Transverse colon (tissue), 4 donors: ENCODE data around the gene AICDA. TPM values are rescaled to one million over a fixed set of nuclear protein-coding genes. Genes with fewer than 3 reads are reported as not detected.

Experiments used
- DNase-seq: peaks from one replicate; pipeline ENCODE4 v3.0.0-alpha.2; 2019
- H3K27ac ChIP-seq, 4 donors: fragments of 200-600 bp; sonication (generic); 2 replicates each; pipeline ENCODE4 v1.5.1; 2016 to 2018; ENCODE audit warnings: inconsistent platforms in 4 of 4
- H3K27me3 ChIP-seq: fragments of 200-600 bp; sonication (generic); 2 replicates; pipeline ENCODE4 v1.5.1; 2017; ENCODE audit warnings: inconsistent platforms
- H3K36me3 ChIP-seq, 4 donors: fragments of 200-600 bp; sonication (generic); 2 replicates each; pipeline ENCODE4 v1.5.1; 2017 to 2019; ENCODE audit warnings: inconsistent platforms in 4 of 4
- H3K4me1 ChIP-seq, 4 donors: fragments of 200-600 bp; sonication (generic); 2 replicates each; pipeline ENCODE4 v1.5.1; 2017 to 2020; ENCODE audit warnings: inconsistent platforms in 4 of 4
- H3K4me3 ChIP-seq, 4 donors: fragments of 200-600 bp; sonication (generic); 1 replicate in 1 of 4; 2 replicates in 3 of 4; pipeline versions ENCODE4 v1.5.1 to v1.6.1; 2017 to 2019; ENCODE audit warnings: inconsistent platforms in 4 of 4
- H3K9me3 ChIP-seq, 2 donors: fragments of 200-600 bp; sonication (generic); 2 replicates each; pipeline ENCODE4 v1.5.1; 2017 to 2019; ENCODE audit warnings: inconsistent platforms in 2 of 2
- CTCF ChIP-seq, 5 experiments: fragments of 200-600 bp in 3 of 5; fragments of 450-650 bp in 2 of 5; sonication (generic) in 3 of 5; IDR thresholded peaks; 1 replicate in 2 of 5; 2 replicates in 3 of 5; pipeline ENCODE4 v1.5.1; 2016 to 2017; ENCODE audit warnings: antibody characterized with exemption in 5 of 5, inconsistent platforms in 3 of 5, mild to moderate bottlenecking in 2 of 5, moderate library complexity in 1 of 5
- EP300 ChIP-seq: sonication (generic); formaldehyde crosslinking; IDR thresholded peaks from one replicate; pipeline ENCODE4 v1.6.1; 2017; ENCODE audit warnings: antibody characterized with exemption, low read depth
- POLR2A ChIP-seq: fragments of 450-650 bp; IDR thresholded peaks from one replicate; pipeline ENCODE4 v1.6.1; 2016; ENCODE audit warnings: antibody characterized with exemption, mild to moderate bottlenecking, moderate library complexity
- POLR2AphosphoS5 ChIP-seq, 3 donors: sonication (generic); formaldehyde crosslinking; IDR thresholded peaks; one replicate each; pipeline ENCODE4 v1.6.1; 2016; ENCODE audit warnings: antibody characterized with exemption in 3 of 3
- WGBS, 2 donors: methylation state at CpG; one replicate each; pipeline ENCODE4 v1.1.5; 2018; ENCODE audit warnings: low coverage in 1 of 2; 5-methylcytosine and 5-hydroxymethylcytosine counted together
- in situ Hi-C, 4 donors: fragments of 200-750 bp; cut with MboI; loops; one replicate each; pipeline versions ENCODE4 v1.15.0 to v1.15.1; 2017; ENCODE audit warnings: low sequenced_read_pairs in 3 of 4, low pct_ligation_motif_present in 1 of 4, low pct_unique_long_range_greater_than_20kb in 1 of 4
- intact Hi-C: fragments of 100-400 bp; cut with DNase I; formaldehyde crosslinking; loops from one replicate; pipeline ENCODE4 v1.15.1; 2023; ENCODE audit warnings: low total_unique reads
- total RNA-seq, 4 donors: library from RNA; depleted of rRNA; stranded (reverse); fragments of >200 nt; gene quantifications; one replicate each; pipeline ENCODE4 v1.1.0, GENCODE V29; 2016

AICDA gene
- total RNA-seq, 4 donors from 2014 or later: not detected

GRCh38 chr12:8642775-8643174 is 30.1 kb upstream of the AICDA start:
- Histone ChIP-seq H3K27me3 (no peaks in the 10 kb centered on the region), H3K9me3 (no peaks in the 10 kb centered on the region), H3K4me3 (no peak overlapping the region), H3K4me1 (no peaks in the 10 kb centered on the region), H3K27ac (no peak overlapping the region), H3K36me3 (no peaks in the 10 kb centered on the region)
- in situ Hi-C loops: no loop called here
- no peak for TF ChIP-seq POLR2AphosphoS5 (IDR thresholded peaks at IDR 0.05)
- TF ChIP-seq POLR2A: no peak
- TF ChIP-seq EP300: no peak
- TF ChIP-seq CTCF (IDR thresholded peaks at IDR 0.05): no peak
- 90 to 96% methylated on average over 1 of the region's 1 CpG for WGBS, 2 donors
- no peak for DNase-seq
- intact Hi-C loops: no loop called here

GRCh38 chr12:8639936-8640335 is 27.3 kb upstream of the AICDA start:
- DNase-seq: no peak
- no peaks in the 10 kb centered on the region for H3K9me3 ChIP-seq
- intact Hi-C loops (no loop called here), in situ Hi-C loops (no loop called here)
- H3K36me3 ChIP-seq: no peaks in the 10 kb centered on the region
- H3K4me3 ChIP-seq: no peak overlapping the region
- no peak for TF ChIP-seq CTCF (IDR thresholded peaks at IDR 0.05)
- no peak for TF ChIP-seq POLR2AphosphoS5 (IDR thresholded peaks at IDR 0.05)
- no peak for TF ChIP-seq POLR2A
- TF ChIP-seq EP300: no peak
- no peaks in the 10 kb centered on the region for H3K27me3 ChIP-seq
- 84 to 89% methylated on average over 2 of the region's 2 CpGs for WGBS, 2 donors
- no peaks in the 10 kb centered on the region for H3K4me1 ChIP-seq
- H3K27ac ChIP-seq: no peak overlapping the region

GRCh38 chr12:8638951-8639350 is 26.3 kb upstream of the AICDA start:
- Histone ChIP-seq H3K9me3 (no peaks in the 10 kb centered on the region), H3K27me3 (no peaks in the 10 kb centered on the region), H3K4me3 (no peak overlapping the region), H3K36me3 (no peaks in the 10 kb centered on the region), H3K4me1 (no peaks in the 10 kb centered on the region), H3K27ac (no peak overlapping the region)
- in situ Hi-C loops (no loop called here), intact Hi-C loops (no loop called here)
- DNase-seq: no peak
- 81 to 85% methylated on average over 4 of the region's 4 CpGs for WGBS, 2 donors
- TF ChIP-seq EP300: no peak
- TF ChIP-seq CTCF (IDR thresholded peaks at IDR 0.05): no peak
- no peak for TF ChIP-seq POLR2A
- no peak for TF ChIP-seq POLR2AphosphoS5 (IDR thresholded peaks at IDR 0.05)

- in situ Hi-C loops: no loop called here
Measured at GRCh38 chr12:8637666-8638065, 25.0 kb upstream of the AICDA start.

More at GRCh38 chr12:8637666-8638065, 25.0 kb upstream of the AICDA start:
- no peaks in the 10 kb centered on the region for H3K36me3 ChIP-seq
- TF ChIP-seq EP300 (no peak), CTCF (IDR thresholded peaks at IDR 0.05) (no peak)
- intact Hi-C loops: no loop called here
- H3K9me3 ChIP-seq: no peaks in the 10 kb centered on the region
- WGBS, 2 donors: 50 to 98% methylated on average over 1 to 4 of the region's 4 CpGs
- no peak for DNase-seq
- H3K27me3 ChIP-seq: no peaks in the 10 kb centered on the region
- H3K4me3 ChIP-seq: no peak overlapping the region
- H3K27ac ChIP-seq: no peak overlapping the region
- no peaks in the 10 kb centered on the region for H3K4me1 ChIP-seq
